SK-N-SH (cell line): ENCODE measurements around the gene CYCS. TPM values are rescaled to one million over a fixed set of nuclear protein-coding genes. Genes with fewer than 3 reads are reported as not detected.

ENCODE experiments used
- polyA plus RNA-seq, 3 experiments: library from polyadenylated mRNA; depleted of rRNA; stranded (reverse); fragments of >200 nt; gene quantifications; 2 replicates each; pipeline ENCODE4 v1.2.3, GENCODE V29; 2012

CYCS gene
- polyA plus RNA-seq, 1 of the 3 experiments (the other 2 are of a cell fraction): 22.9 TPM

Other genes with a start within 250 kb of the CYCS start
- gene OSBPL3, start 145.1 kb downstream of the CYCS start, polyA plus RNA-seq (2012; rRNA removed): 22.6 and 23.2 TPM in 2 replicates
- gene NPVF, start 103.2 kb upstream of the CYCS start, polyA plus RNA-seq (2012; rRNA removed): not detected in 2 replicates